ENCODE results near the gene GUCY2D. TPM values are rescaled to one million over a fixed set of nuclear protein-coding genes. Genes with fewer than 3 reads are reported as not detected.
A peak's percentile ranks its signal among the peaks of the same experiment; 100 is the strongest.

Gene GUCY2D
- total and polyA plus RNA-seq, 9 donors = under 0.01 to 0.11 (median 0.04) TPM; not detected in 6

- 83% methylated on average over 2 of the region's 8 CpGs for WGBS (ENCODE audit: insufficient coverage)
- Histone ChIP-seq H3K36me3 (ENCODE audit: control insufficient read depth, insufficient read depth, low read length) (no peaks in the 10 kb centered on the region), H3K9me3 (replicated peaks; ENCODE audit: control insufficient read depth, low read depth, low read length) (peaks cover 13% of the 10 kb centered on the region), H3K4me3 (ENCODE audit: low read length) (no peak overlapping the region), H3K27ac (ENCODE audit: low read length) (no peak overlapping the region), H3K27me3 (ENCODE audit: control insufficient read depth, insufficient read depth, low read length) (peaks cover 3% of the 10 kb centered on the region), H3K4me1 (ENCODE audit: control insufficient read depth, insufficient read depth, low read length) (no peaks in the 10 kb centered on the region)
- DNase-seq = no peak
These were observed 30.2 kb upstream of the GUCY2D start for GRCh38 chr17:7972131-7972785.

- Histone ChIP-seq H3K4me3 (ENCODE audit: low read length) (no peak overlapping the region), H3K36me3 (ENCODE audit: control insufficient read depth, insufficient read depth, low read length) (no peaks in the 10 kb centered on the region), H3K4me1 (ENCODE audit: control insufficient read depth, insufficient read depth, low read length) (no peaks in the 10 kb centered on the region), H3K27ac (ENCODE audit: low read length) (no peak overlapping the region), H3K27me3 (ENCODE audit: control insufficient read depth, insufficient read depth, low read length) (peaks cover 3% of the 10 kb centered on the region), H3K9me3 (replicated peaks; ENCODE audit: control insufficient read depth, low read depth, low read length) (peaks cover 13% of the 10 kb centered on the region)
- no peak for DNase-seq
These were observed 27.7 kb upstream of the GUCY2D start for GRCh38 chr17:7974638-7975131.

GRCh38 chr17:7977039-7977438 lies 25.4 kb upstream of the GUCY2D start:
- no peak overlapping the region for H3K27ac ChIP-seq (ENCODE audit: low read length)
- DNase-seq = no peak
- H3K9me3 ChIP-seq (replicated peaks; ENCODE audit: control insufficient read depth, low read depth, low read length) = peaks cover 13% of the 10 kb centered on the region
- no peak overlapping the region for H3K4me3 ChIP-seq (ENCODE audit: low read length)
- H3K27me3 ChIP-seq (ENCODE audit: control insufficient read depth, insufficient read depth, low read length) = peaks cover 1% of the 10 kb centered on the region
- H3K36me3 ChIP-seq (ENCODE audit: control insufficient read depth, insufficient read depth, low read length) = no peaks in the 10 kb centered on the region
- no peaks in the 10 kb centered on the region for H3K4me1 ChIP-seq (ENCODE audit: control insufficient read depth, insufficient read depth, low read length)
- WGBS (ENCODE audit: insufficient coverage) = 80% methylated on average over 1 of the region's 4 CpGs

GRCh38 chr17:7977805-7978204 lies 24.6 kb upstream of the GUCY2D start:
- no peaks in the 10 kb centered on the region for H3K27me3 ChIP-seq (ENCODE audit: control insufficient read depth, insufficient read depth, low read length)

GRCh38 chr17:7982173-7982572 lies 20.2 kb upstream of the GUCY2D start:
- Histone ChIP-seq H3K4me3 (ENCODE audit: low read length) (no peak overlapping the region), H3K4me1 (ENCODE audit: control insufficient read depth, insufficient read depth, low read length) (no peaks in the 10 kb centered on the region), H3K9me3 (replicated peaks; ENCODE audit: control insufficient read depth, low read depth, low read length) (no peaks in the 10 kb centered on the region), H3K27me3 (ENCODE audit: control insufficient read depth, insufficient read depth, low read length) (peaks cover 8% of the 10 kb centered on the region), H3K36me3 (ENCODE audit: control insufficient read depth, insufficient read depth, low read length) (no peaks in the 10 kb centered on the region), H3K27ac (ENCODE audit: low read length) (no peak overlapping the region)
- no peak for DNase-seq
- 73% methylated on average over 5 of the region's 7 CpGs for WGBS (ENCODE audit: insufficient coverage)

More at GRCh38 chr17:7977805-7978204, 24.6 kb upstream of the GUCY2D start:
- Histone ChIP-seq H3K36me3 (ENCODE audit: control insufficient read depth, insufficient read depth, low read length) (no peaks in the 10 kb centered on the region), H3K4me3 (ENCODE audit: low read length) (no peak overlapping the region), H3K27ac (ENCODE audit: low read length) (no peak overlapping the region), H3K4me1 (ENCODE audit: control insufficient read depth, insufficient read depth, low read length) (no peaks in the 10 kb centered on the region), H3K9me3 (replicated peaks; ENCODE audit: control insufficient read depth, low read depth, low read length) (peaks cover 13% of the 10 kb centered on the region)
- DNase-seq = no peak
- WGBS (ENCODE audit: insufficient coverage) = no CpG with 5 or more reads among the region's 5 CpGs

- 87% methylated on average over 5 of the region's 6 CpGs for WGBS (ENCODE audit: insufficient coverage)
- DNase-seq = no peak
- Histone ChIP-seq H3K9me3 (replicated peaks; ENCODE audit: control insufficient read depth, low read depth, low read length) (no peaks in the 10 kb centered on the region), H3K36me3 (ENCODE audit: control insufficient read depth, insufficient read depth, low read length) (no peaks in the 10 kb centered on the region), H3K27me3 (ENCODE audit: control insufficient read depth, insufficient read depth, low read length) (peaks cover 8% of the 10 kb centered on the region), H3K27ac (ENCODE audit: low read length) (no peak overlapping the region), H3K4me1 (ENCODE audit: control insufficient read depth, insufficient read depth, low read length) (no peaks in the 10 kb centered on the region), H3K4me3 (ENCODE audit: low read length) (no peak overlapping the region)
These were observed 19.7 kb upstream of the GUCY2D start for GRCh38 chr17:7982666-7983065.

GRCh38 chr17:7984904-7985303 lies 17.5 kb upstream of the GUCY2D start:
- H3K27ac ChIP-seq (ENCODE audit: low read length) = no peak overlapping the region
- 90% methylated on average over 9 of the region's 9 CpGs for WGBS (ENCODE audit: insufficient coverage)
- no peaks in the 10 kb centered on the region for H3K9me3 ChIP-seq (replicated peaks; ENCODE audit: control insufficient read depth, low read depth, low read length)
- H3K36me3 ChIP-seq (ENCODE audit: control insufficient read depth, insufficient read depth, low read length) = no peaks in the 10 kb centered on the region
- H3K4me1 ChIP-seq (ENCODE audit: control insufficient read depth, insufficient read depth, low read length) = peaks cover 3% of the 10 kb centered on the region
- no peak overlapping the region for H3K4me3 ChIP-seq (ENCODE audit: low read length)
- H3K27me3 ChIP-seq (ENCODE audit: control insufficient read depth, insufficient read depth, low read length) = peaks cover 8% of the 10 kb centered on the region
- no peak for DNase-seq

- peak; percentile 49 for DNase-seq
- H3K27ac ChIP-seq (ENCODE audit: low read length) = no peak overlapping the region
- H3K36me3 ChIP-seq (ENCODE audit: control insufficient read depth, insufficient read depth, low read length) = no peaks in the 10 kb centered on the region
- H3K4me1 ChIP-seq (ENCODE audit: control insufficient read depth, insufficient read depth, low read length) = peaks cover 8% of the 10 kb centered on the region
- H3K4me3 ChIP-seq (ENCODE audit: low read length) = no peak overlapping the region
- WGBS (ENCODE audit: insufficient coverage) = 46% methylated on average over 9 of the region's 12 CpGs
- H3K9me3 ChIP-seq (replicated peaks; ENCODE audit: control insufficient read depth, low read depth, low read length) = no peaks in the 10 kb centered on the region
- H3K27me3 ChIP-seq (ENCODE audit: control insufficient read depth, insufficient read depth, low read length) = peaks cover 9% of the 10 kb centered on the region
These were observed 15.1 kb upstream of the GUCY2D start for GRCh38 chr17:7987112-7987893.

- Histone ChIP-seq H3K36me3 (ENCODE audit: control insufficient read depth, insufficient read depth, low read length) (no peaks in the 10 kb centered on the region), H3K4me3 (ENCODE audit: low read length) (no peak overlapping the region), H3K27ac (ENCODE audit: low read length) (no peak overlapping the region), H3K27me3 (ENCODE audit: control insufficient read depth, insufficient read depth, low read length) (peaks cover 16% of the 10 kb centered on the region), H3K4me1 (ENCODE audit: control insufficient read depth, insufficient read depth, low read length) (peaks cover 8% of the 10 kb centered on the region), H3K9me3 (replicated peaks; ENCODE audit: control insufficient read depth, low read depth, low read length) (no peaks in the 10 kb centered on the region)
- no CpG with 5 or more reads among the region's 5 CpGs for WGBS (ENCODE audit: insufficient coverage)
- peak; percentile 92 for DNase-seq
These were observed 13.7 kb upstream of the GUCY2D start for GRCh38 chr17:7988750-7989178.

- H3K4me3 ChIP-seq (ENCODE audit: low read length) = peak overlapping the region; percentile 65
- H3K27ac ChIP-seq (ENCODE audit: low read length) = no peak overlapping the region
- DNase-seq = peak; percentile 78
- peaks cover 8% of the 10 kb centered on the region for H3K4me1 ChIP-seq (ENCODE audit: control insufficient read depth, insufficient read depth, low read length)
- H3K9me3 ChIP-seq (replicated peaks; ENCODE audit: control insufficient read depth, low read depth, low read length) = no peaks in the 10 kb centered on the region
- H3K36me3 ChIP-seq (ENCODE audit: control insufficient read depth, insufficient read depth, low read length) = no peaks in the 10 kb centered on the region
- H3K27me3 ChIP-seq (ENCODE audit: control insufficient read depth, insufficient read depth, low read length) = peaks cover 11% of the 10 kb centered on the region
- 2% methylated on average over 49 of the region's 59 CpGs for WGBS (ENCODE audit: insufficient coverage)
These were observed 12.4 kb upstream of the GUCY2D start for GRCh38 chr17:7989781-7990655.

Measured in muscle of leg (tissue), 11 donors.